Measurements from ENCODE around the gene NPAS3.
A peak's percentile ranks its signal among the peaks of the same experiment; 100 is the strongest.

The NPAS3 gene

GRCh38 chr14:33239465-33239864 is 300.8 kb downstream of the NPAS3 start:
- Histone ChIP-seq H3K36me3 (ENCODE audit: control insufficient read depth, insufficient read depth, low read length) (no peaks in the 10 kb centered on the region), H3K4me3 (ENCODE audit: insufficient read depth, low read depth, low read length) (no peak overlapping the region), H3K4me1 (ENCODE audit: control insufficient read depth, insufficient read depth, low read length) (no peaks in the 10 kb centered on the region), H3K27ac (ENCODE audit: insufficient read depth, low read depth, low read length, poor library complexity, severe bottlenecking) (no peak overlapping the region), H3K27me3 (ENCODE audit: control insufficient read depth, insufficient read depth, low read length, poor library complexity, severe bottlenecking) (no peaks in the 10 kb centered on the region), H3K9me3 (ENCODE audit: control insufficient read depth, low read length) (no peaks in the 10 kb centered on the region)
- WGBS, 2 experiments, result 89 to 96% methylated on average over 1 of the region's 1 CpG

- no peaks in the 10 kb centered on the region for H3K27me3 ChIP-seq (ENCODE audit: control insufficient read depth, insufficient read depth, low read length, poor library complexity, severe bottlenecking)
- H3K36me3 ChIP-seq (ENCODE audit: control insufficient read depth, insufficient read depth, low read length), result no peaks in the 10 kb centered on the region
- H3K4me3 ChIP-seq (ENCODE audit: insufficient read depth, low read depth, low read length), result no peak overlapping the region
- 83 to 92% methylated on average over 1 to 2 of the region's 2 CpGs for WGBS, 2 experiments
- no peaks in the 10 kb centered on the region for H3K9me3 ChIP-seq (ENCODE audit: control insufficient read depth, low read length)
- H3K27ac ChIP-seq (ENCODE audit: insufficient read depth, low read depth, low read length, poor library complexity, severe bottlenecking), result no peak overlapping the region
- no peaks in the 10 kb centered on the region for H3K4me1 ChIP-seq (ENCODE audit: control insufficient read depth, insufficient read depth, low read length)
These were observed 301.8 kb downstream of the NPAS3 start for GRCh38 chr14:33240466-33240865.

GRCh38 chr14:33241331-33241730 is 302.7 kb downstream of the NPAS3 start:
- Histone ChIP-seq H3K4me3 (ENCODE audit: insufficient read depth, low read depth, low read length) (no peak overlapping the region), H3K27ac (ENCODE audit: insufficient read depth, low read depth, low read length, poor library complexity, severe bottlenecking) (no peak overlapping the region), H3K9me3 (ENCODE audit: control insufficient read depth, low read length) (no peaks in the 10 kb centered on the region), H3K27me3 (ENCODE audit: control insufficient read depth, insufficient read depth, low read length, poor library complexity, severe bottlenecking) (no peaks in the 10 kb centered on the region), H3K4me1 (ENCODE audit: control insufficient read depth, insufficient read depth, low read length) (no peaks in the 10 kb centered on the region), H3K36me3 (ENCODE audit: control insufficient read depth, insufficient read depth, low read length) (no peaks in the 10 kb centered on the region)
- 92 to 93% methylated on average over 3 of the region's 3 CpGs for WGBS, 2 experiments

- no peak overlapping the region for H3K4me3 ChIP-seq (ENCODE audit: insufficient read depth, low read depth, low read length)
- peak overlapping the region; percentile 46 for H3K27ac ChIP-seq (ENCODE audit: insufficient read depth, low read depth, low read length, poor library complexity, severe bottlenecking)
- H3K9me3 ChIP-seq (ENCODE audit: control insufficient read depth, low read length), result no peaks in the 10 kb centered on the region
- 52 to 53% methylated on average over 6 of the region's 6 CpGs for WGBS, 2 experiments
- H3K36me3 ChIP-seq (ENCODE audit: control insufficient read depth, insufficient read depth, low read length), result no peaks in the 10 kb centered on the region
- peaks cover 28% of the 10 kb centered on the region for H3K4me1 ChIP-seq (ENCODE audit: control insufficient read depth, insufficient read depth, low read length)
- no peaks in the 10 kb centered on the region for H3K27me3 ChIP-seq (ENCODE audit: control insufficient read depth, insufficient read depth, low read length, poor library complexity, severe bottlenecking)
These were observed 310.6 kb downstream of the NPAS3 start for GRCh38 chr14:33249233-33249820.

GRCh38 chr14:33250963-33251362 is 312.3 kb downstream of the NPAS3 start:
- Histone ChIP-seq H3K27ac (ENCODE audit: insufficient read depth, low read depth, low read length, poor library complexity, severe bottlenecking) (no peak overlapping the region), H3K36me3 (ENCODE audit: control insufficient read depth, insufficient read depth, low read length) (no peaks in the 10 kb centered on the region), H3K27me3 (ENCODE audit: control insufficient read depth, insufficient read depth, low read length, poor library complexity, severe bottlenecking) (no peaks in the 10 kb centered on the region), H3K9me3 (ENCODE audit: control insufficient read depth, low read length) (no peaks in the 10 kb centered on the region), H3K4me1 (ENCODE audit: control insufficient read depth, insufficient read depth, low read length) (peaks cover 28% of the 10 kb centered on the region), H3K4me3 (ENCODE audit: insufficient read depth, low read depth, low read length) (no peak overlapping the region)
- WGBS, 2 experiments, result 22 to 23% methylated on average over 2 of the region's 2 CpGs

- no peaks in the 10 kb centered on the region for H3K27me3 ChIP-seq (ENCODE audit: control insufficient read depth, insufficient read depth, low read length, poor library complexity, severe bottlenecking)
- H3K27ac ChIP-seq (ENCODE audit: insufficient read depth, low read depth, low read length, poor library complexity, severe bottlenecking), result no peak overlapping the region
- H3K9me3 ChIP-seq (ENCODE audit: control insufficient read depth, low read length), result no peaks in the 10 kb centered on the region
- no peaks in the 10 kb centered on the region for H3K36me3 ChIP-seq (ENCODE audit: control insufficient read depth, insufficient read depth, low read length)
- H3K4me1 ChIP-seq (ENCODE audit: control insufficient read depth, insufficient read depth, low read length), result peaks cover 18% of the 10 kb centered on the region
- 93% methylated on average over 3 of the region's 3 CpGs; no CpG with 5 or more reads in 1 of the 2 experiments for WGBS, 2 experiments
- H3K4me3 ChIP-seq (ENCODE audit: insufficient read depth, low read depth, low read length), result no peak overlapping the region
These were observed 315.7 kb downstream of the NPAS3 start for GRCh38 chr14:33254342-33254741.

- Histone ChIP-seq H3K4me1 (ENCODE audit: control insufficient read depth, insufficient read depth, low read length) (peaks cover 12% of the 10 kb centered on the region), H3K27me3 (ENCODE audit: control insufficient read depth, insufficient read depth, low read length, poor library complexity, severe bottlenecking) (no peaks in the 10 kb centered on the region), H3K36me3 (ENCODE audit: control insufficient read depth, insufficient read depth, low read length) (no peaks in the 10 kb centered on the region), H3K4me3 (ENCODE audit: insufficient read depth, low read depth, low read length) (no peak overlapping the region), H3K9me3 (ENCODE audit: control insufficient read depth, low read length) (no peaks in the 10 kb centered on the region), H3K27ac (ENCODE audit: insufficient read depth, low read depth, low read length, poor library complexity, severe bottlenecking) (no peak overlapping the region)
- WGBS, 2 experiments, result 89 to 94% methylated on average over 1 of the region's 1 CpG
These were observed 316.2 kb downstream of the NPAS3 start for GRCh38 chr14:33254861-33255395.

- Histone ChIP-seq H3K4me3 (ENCODE audit: insufficient read depth, low read depth, low read length) (no peak overlapping the region), H3K27me3 (ENCODE audit: control insufficient read depth, insufficient read depth, low read length, poor library complexity, severe bottlenecking) (no peaks in the 10 kb centered on the region), H3K9me3 (ENCODE audit: control insufficient read depth, low read length) (no peaks in the 10 kb centered on the region), H3K27ac (ENCODE audit: insufficient read depth, low read depth, low read length, poor library complexity, severe bottlenecking) (no peak overlapping the region), H3K4me1 (ENCODE audit: control insufficient read depth, insufficient read depth, low read length) (no peaks in the 10 kb centered on the region), H3K36me3 (ENCODE audit: control insufficient read depth, insufficient read depth, low read length) (no peaks in the 10 kb centered on the region)
- whole genome bisulfite sequencing, 2 experiments, result 96 to 100% methylated on average over 1 of the region's 2 CpGs
These were observed 319.1 kb downstream of the NPAS3 start for GRCh38 chr14:33257796-33258195.

- H3K4me1 ChIP-seq (ENCODE audit: control insufficient read depth, insufficient read depth, low read length), result no peaks in the 10 kb centered on the region
- H3K27ac ChIP-seq (ENCODE audit: insufficient read depth, low read depth, low read length, poor library complexity, severe bottlenecking), result no peak overlapping the region
- H3K27me3 ChIP-seq (ENCODE audit: control insufficient read depth, insufficient read depth, low read length, poor library complexity, severe bottlenecking), result no peaks in the 10 kb centered on the region
- 95 to 98% methylated on average over 6 of the region's 6 CpGs for WGBS, 2 experiments
- H3K36me3 ChIP-seq (ENCODE audit: control insufficient read depth, insufficient read depth, low read length), result no peaks in the 10 kb centered on the region
- no peak overlapping the region for H3K4me3 ChIP-seq (ENCODE audit: insufficient read depth, low read depth, low read length)
- no peaks in the 10 kb centered on the region for H3K9me3 ChIP-seq (ENCODE audit: control insufficient read depth, low read length)
These were observed 321.1 kb downstream of the NPAS3 start for GRCh38 chr14:33259764-33260163.

GRCh38 chr14:33271216-33271615 is 332.5 kb downstream of the NPAS3 start:
- WGBS, 2 experiments, result 77 to 78% methylated on average over 1 to 2 of the region's 2 CpGs

More at GRCh38 chr14:33271216-33271615, 332.5 kb downstream of the NPAS3 start:
- Histone ChIP-seq H3K36me3 (ENCODE audit: control insufficient read depth, insufficient read depth, low read length) (no peaks in the 10 kb centered on the region), H3K9me3 (ENCODE audit: control insufficient read depth, low read length) (no peaks in the 10 kb centered on the region), H3K27me3 (ENCODE audit: control insufficient read depth, insufficient read depth, low read length, poor library complexity, severe bottlenecking) (no peaks in the 10 kb centered on the region), H3K27ac (ENCODE audit: insufficient read depth, low read depth, low read length, poor library complexity, severe bottlenecking) (no peak overlapping the region), H3K4me1 (ENCODE audit: control insufficient read depth, insufficient read depth, low read length) (peaks cover 3% of the 10 kb centered on the region), H3K4me3 (ENCODE audit: insufficient read depth, low read depth, low read length) (no peak overlapping the region)

Measured in ectodermal cell (in vitro differentiated cells).